HG03039 (cell line): ENCODE results near the gene GALNT15.

Experiments used
- ATAC-seq: cut with Tn5 transposase; IDR thresholded peaks from one replicate; pipeline ENCODE4 v1.9.1; 2021; ENCODE audit warnings: mild to moderate bottlenecking, moderate library complexity; ENCODE audit not compliant: unreplicated experiment

The GALNT15 gene

DNA sequence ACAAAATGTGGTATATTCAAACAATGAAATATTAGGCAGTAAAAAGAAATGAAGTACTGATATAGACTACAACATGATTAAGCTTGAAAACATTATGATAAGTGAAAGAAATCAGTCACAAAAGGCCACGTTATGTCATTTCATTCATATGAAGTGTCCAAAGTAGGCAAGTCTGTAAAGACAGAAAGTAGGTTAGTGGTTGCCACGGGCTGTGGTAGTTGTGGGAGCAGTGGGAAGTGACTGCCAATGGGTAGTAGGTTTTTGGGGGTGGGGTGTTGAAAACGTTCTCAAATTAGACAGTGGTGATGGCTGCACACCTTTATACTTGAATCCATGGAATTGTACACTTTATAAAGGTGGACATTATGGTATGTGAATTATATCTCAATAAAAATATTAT, 12.1 kb downstream of the GALNT15 start:
- no peak for ATAC-seq

DNA sequence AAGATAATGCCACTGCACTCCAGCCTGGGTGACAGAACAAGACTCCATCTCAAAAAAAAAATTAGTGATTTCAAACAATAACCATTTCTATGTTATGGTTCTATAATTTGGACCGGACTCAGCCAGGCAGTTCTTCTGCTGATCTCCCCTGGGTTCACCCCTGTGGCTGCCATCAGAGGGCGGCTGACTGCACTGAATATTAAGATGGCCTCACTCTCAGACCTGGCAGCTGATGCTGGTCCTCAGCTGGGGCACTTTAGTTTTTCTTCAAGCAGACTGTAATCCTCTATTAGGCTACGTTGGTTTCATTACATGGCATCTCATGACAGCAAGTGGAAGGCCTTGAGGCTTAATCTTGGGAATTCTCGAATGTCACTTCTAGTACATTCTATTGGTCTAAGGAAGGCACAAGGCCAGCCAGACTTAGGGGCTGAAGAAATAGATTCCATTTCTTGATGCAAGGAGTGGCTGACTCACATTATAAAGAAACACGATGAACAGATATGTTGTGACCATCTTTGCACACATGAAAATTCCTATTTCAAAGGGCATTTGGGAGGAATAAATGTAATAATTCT, 12.8 kb downstream of the GALNT15 start:
- ATAC-seq, result no peak

DNA sequence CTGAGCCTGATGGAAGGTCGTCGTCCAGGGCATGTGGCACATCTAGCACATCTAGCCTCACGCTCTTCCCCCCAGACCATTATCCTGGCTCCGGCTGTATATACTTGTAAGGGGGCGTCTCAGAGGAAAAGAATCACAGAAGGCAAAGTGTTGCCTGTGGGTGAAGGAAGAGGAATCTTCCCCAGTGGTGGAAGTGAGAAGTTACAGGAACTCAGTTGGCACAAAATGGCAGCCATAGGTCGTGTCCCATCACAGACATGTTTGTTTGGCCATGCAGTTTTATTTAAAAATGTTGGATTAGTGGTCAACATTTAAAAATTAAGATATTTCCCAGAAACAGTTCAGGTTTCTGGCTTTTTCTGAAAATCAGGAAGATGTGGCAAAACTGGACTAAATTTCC, 13.6 kb downstream of the GALNT15 start:
- ATAC-seq, result no peak

DNA sequence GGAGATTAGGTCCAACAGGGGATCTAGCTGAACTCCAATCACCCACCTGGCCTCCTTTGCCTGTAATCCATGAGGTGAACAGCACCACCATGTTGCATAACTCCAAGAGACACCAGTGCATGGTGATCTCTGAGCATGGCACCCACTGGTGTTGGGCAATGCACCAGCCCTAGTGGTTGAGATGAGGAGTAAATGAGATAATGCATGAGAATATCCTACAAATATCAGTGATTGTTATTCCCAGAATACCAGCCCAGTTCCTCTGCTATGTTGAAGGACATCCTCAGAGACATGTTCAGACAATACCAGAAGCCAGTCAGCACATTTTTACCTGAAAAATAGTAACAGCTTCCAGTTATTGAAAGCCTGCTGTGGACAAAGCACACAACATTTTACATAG, 14.7 kb downstream of the GALNT15 start:
- no peak for ATAC-seq

DNA sequence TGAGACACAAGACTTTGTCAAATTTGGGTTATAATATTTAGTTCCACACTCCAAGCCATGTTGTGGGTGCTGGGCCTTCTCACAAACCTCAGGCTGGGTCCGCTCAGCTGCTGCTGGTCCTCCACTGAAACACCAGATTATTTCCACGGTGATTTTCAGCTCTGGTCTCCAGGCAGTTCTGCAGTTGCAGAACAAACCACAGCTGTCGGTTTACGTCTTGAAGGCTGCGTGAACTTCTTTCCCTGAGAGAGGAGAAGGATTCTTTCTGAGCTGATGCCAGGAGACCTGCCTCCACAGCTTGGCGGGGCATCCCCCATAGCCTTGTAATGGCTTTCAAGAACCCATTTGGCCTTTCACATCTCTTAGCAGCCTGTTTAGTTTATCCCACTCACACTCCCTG, 16.2 kb downstream of the GALNT15 start:
- no peak for ATAC-seq

DNA sequence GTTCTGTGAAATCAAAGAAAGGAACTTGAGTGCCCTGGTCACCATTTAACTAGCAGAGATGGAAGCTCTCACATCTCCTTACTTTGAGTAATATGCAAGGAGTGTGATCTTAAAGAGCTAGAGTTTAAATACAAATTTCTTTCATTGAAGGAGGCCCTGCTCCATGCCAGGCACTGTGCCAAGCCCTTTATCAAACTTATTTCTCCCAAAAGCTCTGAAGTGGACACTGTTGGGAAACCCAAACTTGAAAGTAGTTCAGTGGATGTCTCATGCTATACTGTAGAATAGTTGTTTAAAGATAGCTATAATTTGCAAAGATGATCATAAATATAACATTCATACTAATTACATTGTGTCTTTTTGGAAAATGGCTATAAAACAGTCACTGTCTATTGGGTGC, 17.1 kb downstream of the GALNT15 start:
- no peak for ATAC-seq

DNA sequence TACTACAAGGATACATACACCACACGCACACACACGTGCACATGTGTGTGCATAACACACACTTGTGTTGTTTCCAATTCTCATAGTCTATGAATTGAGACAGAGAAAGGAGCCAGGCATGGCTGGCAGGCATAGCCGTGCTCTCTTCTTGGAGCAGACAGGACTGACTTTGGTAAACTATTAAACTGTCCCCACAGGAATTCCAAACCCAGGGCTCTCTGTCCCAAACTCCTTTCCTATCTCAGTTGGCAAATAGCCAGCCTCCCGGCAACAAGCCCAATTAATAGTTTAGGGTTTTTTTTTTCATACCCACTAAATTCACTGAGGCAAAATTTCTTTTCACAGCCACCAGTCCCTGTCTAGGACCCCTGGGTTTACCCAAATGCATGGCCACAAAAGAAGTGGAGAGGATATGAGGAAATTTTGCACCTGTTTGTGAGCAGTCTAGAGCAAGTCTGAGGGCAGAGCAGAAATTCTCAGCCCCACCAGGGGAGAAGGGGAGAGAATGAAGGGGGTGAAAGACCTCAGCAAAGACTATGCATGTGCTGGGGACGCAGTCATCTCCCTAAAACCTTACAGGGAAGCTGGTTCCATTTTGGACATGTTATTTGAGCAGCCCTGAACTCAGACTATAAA, 17.8 kb downstream of the GALNT15 start:
- ATAC-seq, result no peak

DNA sequence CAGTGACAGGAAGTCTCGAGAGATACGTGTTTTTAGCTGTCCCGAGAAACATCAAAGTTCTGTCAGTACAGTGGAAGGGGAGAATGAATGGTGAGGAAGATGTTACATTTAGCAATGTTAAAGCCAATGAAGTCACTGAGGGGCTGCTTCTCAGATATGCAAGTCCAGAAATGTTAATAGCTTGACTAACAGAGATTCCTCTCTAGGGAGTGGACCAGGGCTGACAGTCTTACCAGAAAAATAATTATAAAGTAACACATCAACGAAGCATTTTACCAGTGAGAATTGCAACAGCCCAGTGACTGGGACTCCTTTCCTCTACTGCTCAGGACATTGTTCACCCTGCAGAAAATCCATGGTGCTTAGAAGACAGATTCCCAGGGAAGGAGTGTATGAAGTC, 23.9 kb downstream of the GALNT15 start:
- ATAC-seq, result no peak

DNA sequence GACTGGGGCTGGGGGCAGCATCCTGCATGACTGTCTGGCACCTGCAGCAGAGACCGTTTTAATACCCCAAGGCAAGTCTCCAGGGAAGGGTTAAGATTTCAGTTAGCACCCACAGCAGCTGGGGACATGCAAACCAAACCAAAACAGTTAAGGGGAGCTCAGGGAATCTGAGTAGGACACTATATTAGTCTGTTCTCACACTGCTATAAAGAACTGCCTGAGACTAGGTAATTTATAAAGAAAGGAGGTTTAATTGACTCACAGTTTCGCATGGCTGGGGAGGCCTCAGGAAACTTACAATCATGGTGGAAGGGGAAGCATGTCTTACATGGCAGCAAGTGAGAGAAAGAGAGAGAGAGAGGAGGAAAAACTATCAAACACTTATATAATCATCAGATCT, 25.3 kb downstream of the GALNT15 start:
- no peak for ATAC-seq

DNA sequence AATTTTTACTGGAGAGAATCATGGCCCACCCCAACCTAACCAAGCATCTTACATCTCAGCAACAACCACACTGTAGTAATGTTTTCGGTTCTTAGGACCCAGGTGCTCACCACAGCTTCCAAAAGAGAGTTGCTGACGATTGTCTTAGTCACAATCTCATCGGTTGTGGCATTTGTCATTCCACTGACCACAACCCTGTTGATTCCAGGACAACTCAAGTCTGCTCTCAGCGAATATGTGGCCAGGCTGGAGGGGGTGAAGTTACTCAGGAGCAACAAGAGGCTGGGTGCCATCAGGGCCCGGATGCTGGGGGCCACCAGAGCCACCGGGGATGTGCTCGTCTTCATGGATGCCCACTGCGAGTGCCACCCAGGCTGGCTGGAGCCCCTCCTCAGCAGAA, 25.9 kb downstream of the GALNT15 start:
- no peak for ATAC-seq

DNA sequence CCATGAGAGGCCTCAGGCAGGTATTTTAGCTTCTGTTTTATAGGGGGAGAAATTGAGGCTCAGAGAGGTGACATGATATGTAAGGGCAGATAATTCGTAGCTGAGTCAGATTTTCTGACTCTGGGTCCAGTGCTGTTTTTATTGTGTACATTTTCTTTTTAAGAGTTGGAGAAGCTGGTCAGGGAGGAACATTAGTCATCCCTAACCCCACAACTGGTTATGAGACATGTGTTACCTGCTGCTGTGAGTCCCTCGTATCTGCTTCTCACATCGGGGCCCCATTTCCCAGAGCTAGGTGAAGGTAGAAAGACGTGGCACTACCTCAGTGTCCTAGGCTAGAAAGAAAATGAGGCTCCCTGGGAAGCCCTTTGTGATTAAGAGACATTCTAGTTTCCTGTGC, 28.6 kb downstream of the GALNT15 start:
- ATAC-seq, result no peak

DNA sequence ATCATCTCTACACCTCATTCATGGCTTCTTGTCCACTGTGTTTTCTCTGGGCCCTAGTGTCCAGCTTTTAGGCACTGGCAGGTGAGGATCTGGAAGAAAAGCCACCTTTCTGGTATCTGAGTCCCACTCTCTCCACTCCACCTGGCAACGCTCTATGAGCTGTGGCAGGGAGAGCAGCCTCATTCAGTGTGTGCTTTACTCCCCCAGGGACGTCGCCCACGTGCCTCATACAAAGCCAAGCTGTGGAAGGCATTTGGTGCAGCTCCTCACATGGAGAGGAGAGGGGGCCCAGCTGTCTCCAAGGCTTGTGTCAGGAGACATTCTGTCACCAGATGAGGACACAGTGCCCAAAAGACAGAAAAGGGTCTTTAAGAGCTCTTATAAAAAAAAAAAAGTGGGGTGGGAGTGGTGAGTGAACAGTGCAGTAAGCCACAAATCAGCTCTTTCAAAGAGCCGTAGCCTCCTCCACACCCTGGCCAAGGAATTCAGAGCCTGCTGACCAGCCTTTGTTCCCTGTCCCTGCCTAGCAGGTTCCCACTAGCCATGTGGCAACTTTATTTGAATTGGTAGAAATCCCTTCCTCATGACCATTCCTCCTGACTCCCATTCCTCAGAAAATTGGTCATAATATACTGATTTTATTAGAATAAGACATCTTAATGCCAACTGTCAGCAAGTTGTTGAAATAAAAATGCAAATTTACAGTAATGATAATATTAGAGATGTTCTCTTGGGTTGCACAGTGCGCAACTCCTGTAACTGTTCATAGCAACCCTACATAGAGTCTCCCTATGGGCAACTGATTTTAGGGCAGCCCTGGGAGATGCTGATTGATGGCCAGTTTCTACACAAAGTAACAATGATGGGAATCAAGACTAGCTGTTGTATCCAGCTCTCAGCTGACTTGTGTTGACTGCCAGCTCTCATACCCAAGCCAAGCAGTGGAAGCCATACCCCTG, 29.5 kb downstream of the GALNT15 start:
- no peak for ATAC-seq

DNA sequence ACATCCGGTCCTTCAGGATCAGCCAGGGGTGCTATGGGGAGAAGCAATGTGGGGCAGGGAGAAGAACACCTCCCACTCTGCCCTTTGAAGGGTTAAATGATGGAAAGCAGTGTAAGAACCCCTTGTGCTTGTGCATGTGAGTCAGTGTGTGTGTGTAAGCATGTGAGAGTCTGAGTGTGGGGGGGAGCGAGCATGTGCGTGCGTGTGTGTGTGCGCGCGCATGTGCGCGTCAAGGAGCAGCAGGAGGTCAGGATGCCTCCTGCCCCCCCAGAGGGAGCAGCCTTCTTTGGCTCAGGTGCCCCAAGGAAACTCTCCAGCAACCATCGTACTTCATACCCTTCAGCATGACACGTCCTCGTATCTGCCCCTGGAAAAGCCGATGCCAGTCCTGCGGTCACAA, 30.3 kb downstream of the GALNT15 start:
- no peak for ATAC-seq

DNA sequence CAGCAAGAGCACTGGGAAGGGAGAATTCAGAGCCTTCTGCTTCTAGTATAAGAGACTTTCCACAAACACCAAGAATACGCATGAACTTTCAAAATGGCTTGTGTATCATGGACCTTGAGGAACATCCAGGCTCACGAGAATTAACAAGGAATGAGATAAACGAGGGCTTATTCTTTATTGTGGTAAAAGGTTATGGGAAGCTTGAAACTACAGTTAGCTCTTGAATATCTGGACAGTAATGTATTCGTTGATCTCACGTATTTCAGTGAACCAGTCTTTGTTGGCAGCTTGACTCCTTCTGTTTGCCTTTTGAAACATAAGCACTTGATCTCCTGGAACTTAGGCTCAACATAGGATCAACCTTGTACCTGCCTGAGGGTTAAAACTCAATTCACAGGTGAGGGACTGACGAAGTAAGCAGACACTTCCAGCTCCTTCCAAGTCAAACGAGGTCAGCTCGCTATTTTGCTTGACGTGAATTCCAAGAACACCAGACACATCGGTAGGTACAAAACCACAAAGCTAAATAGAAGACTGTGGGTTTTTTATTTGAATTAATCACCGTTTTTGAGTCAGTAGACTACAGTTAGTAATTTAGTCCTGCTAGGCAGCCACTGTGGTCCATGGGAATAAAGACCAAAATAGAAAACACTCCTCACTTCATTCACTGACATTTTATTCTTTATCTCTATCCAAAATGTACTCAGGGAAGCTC, 30.8 kb downstream of the GALNT15 start:
- ATAC-seq, result no peak

DNA sequence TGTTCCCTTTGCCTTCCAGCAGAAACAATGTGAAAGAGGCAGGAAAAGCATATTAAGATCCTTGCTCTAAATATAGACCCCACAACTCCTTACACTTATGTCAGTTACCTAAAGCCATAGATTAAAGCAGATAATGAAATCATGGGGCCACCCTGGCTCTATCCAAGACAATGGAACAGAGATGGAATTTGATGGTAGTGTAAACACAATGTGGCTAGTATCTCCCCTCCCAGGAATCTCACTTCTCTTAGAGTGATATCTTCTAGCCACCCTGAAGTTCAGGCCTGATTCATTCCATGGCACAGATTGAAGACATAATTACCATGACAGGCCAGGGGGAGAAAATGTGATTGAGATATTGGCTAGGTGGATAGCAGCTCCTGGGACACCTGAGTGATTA, 32.6 kb downstream of the GALNT15 start:
- ATAC-seq, result no peak

DNA sequence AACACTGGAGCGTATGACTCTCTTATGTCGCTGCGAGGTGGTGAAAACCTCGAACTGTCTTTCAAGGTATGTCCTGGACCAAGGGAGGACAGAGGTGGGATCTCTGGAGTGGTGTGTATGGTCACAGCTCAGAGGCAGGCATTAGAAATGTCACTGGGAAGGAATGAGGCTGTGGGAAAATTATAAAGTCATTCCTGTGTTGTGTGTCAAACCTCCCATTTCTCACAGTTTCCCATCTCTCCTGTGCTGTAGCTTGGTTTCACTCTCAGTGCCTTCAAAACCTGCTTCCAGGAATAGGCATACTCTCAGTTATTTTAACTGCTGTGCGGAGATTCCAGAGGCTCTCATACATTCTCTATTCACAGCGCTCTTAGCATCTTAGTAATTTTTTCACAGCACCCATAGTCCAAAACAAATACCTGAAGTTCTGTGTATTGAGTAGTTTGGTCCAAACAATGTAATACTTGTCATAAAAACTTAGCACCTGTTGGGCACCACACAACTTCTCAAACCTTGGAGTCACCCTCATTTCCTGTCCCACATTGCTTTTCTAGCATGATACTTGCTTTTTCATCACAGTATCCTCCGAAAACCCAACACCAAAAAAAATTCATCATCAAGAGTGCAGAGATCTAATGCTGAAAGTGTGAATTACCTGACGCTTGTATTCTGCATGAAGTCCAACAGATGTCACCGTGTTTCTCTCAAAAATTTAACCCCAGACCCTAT, 36.9 kb downstream of the GALNT15 start:
- no peak for ATAC-seq

DNA sequence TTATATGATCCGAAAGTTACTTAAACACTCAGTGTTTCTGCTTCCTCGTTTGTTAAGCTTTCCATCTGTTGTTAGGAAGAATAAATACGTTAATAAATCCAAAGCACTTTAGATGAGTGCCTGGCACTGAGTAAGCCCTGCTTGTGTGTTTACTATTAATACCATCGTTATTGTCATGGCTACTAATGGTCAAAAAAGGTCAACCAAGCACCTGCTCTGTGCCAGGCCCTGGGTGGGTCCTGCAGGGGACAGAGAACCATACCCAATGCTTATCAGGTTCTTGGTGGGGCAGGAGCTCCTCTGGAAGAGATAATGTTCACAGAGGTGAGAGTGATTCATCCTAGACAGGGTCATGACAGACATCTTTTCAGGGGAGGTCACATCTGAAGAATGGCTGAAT, 39.9 kb downstream of the GALNT15 start:
- no peak for ATAC-seq

DNA sequence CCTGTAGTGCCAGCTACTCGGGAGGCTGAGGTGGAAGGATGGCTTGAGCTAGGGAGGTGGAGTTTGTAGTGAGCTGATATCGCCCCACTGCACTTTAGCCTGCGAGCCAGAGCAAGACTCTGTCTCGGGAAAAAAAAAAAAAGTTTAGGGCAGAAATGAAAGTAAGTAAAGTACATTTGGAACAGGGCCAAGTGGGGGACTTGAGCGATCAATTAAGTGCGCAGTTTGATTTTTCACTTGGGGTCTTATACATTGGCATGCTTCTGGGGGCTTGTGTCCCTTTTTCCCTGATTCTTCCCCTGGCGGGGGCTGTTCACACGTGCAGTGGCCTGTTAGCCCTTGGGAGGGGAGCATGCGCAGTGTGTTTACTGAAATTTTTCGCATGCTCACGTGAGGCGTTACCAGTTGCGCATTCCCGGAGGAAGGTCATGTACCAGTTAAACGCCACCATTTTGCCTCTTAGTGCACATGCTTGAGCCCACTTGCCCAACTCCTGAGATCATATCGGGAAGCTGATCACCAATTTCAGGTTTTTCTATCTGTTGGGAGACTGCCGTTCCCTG, 42.0 kb downstream of the GALNT15 start:
- ATAC-seq, result no peak

DNA sequence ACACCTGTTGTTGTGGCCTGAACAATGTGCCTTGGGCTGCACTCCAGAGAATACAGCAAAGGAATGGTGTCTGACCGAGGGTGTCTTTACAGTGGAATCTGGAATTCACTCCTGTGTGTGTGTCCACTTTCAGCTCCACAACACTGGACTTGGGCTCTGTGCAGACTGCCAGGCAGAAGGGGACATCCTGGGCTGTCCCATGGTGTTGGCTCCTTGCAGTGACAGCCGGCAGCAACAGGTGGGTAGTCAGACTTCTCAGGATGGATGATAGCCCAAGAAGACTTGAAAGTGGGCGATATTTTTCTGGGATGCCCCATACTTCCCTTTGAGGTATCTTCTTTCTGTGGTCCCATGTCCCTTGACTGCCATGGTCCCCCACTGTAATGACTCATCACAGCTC, 45.3 kb downstream of the GALNT15 start:
- ATAC-seq, result no peak

DNA sequence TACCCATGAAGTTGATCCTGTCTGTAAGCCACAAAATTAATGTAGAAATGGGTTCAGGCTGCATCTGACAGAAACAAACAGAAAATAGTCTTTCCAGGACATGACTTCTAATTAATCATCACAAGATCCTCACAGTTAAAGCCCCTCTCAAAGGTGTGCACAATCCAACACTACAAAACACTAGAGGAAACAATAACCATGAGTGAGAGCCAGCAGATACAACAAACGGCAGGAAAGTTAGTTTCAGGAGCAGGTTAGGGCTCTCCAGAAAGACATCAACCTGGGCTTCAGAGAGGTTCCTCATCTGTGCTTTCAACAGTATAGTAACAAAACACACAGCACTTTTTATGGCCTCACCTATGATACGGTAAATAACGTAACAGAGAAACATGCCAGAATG, 47.5 kb downstream of the GALNT15 start:
- ATAC-seq, result no peak
